HG02970 (cell line): ENCODE results near the gene ZNF385A.
"Not testable (repeated sequence)": the region's sequence is repeated elsewhere in the genome, so short reads cannot be mapped to it uniquely, and the experiment has no call there.

Source experiments
- ATAC-seq: cut with Tn5 transposase; IDR thresholded peaks from one replicate; pipeline ENCODE4 v1.9.1; 2021; ENCODE audit warnings: mild to moderate bottlenecking, moderate library complexity, moderate number of reproducible peaks; ENCODE audit not compliant: unreplicated experiment, low FRiP score

The ZNF385A gene

DNA sequence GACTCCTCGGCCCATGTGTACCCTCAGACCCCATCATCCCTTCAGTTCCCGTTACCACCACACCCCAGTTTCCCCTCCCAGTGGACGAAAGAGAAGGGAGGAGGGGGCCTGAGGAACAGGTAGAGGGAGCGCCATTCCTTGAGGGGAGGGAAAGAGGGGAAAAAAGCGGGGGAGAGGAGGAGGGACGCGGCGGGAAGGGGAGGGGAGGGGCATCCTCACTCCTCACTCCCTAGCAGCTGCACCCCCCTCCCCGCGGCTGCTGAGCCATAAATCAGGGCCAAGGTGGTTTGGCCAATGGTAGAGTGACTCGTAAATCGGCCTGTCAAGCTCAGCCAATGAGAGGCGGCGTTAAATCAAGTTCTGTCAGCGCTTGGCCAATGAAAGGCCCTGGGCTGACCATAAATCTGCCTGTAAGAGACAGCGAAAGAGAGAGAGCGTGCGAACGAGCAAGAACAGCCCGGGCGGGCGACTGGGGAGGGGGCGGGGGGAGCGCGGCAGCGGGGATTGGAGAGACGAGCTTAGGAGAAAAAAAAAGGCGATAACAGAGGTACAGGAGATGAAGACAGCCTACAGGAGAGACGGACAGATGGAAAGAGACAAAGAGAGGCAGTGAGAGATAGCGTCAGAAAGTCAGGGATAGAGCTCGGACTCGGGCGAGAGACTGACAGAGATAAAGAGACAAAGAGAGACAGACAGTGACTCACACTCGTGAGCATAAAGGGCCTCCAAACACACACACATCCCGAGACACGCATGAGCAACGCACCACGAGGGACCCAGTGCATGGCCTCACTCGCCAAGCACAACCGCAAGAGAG is 25.4 kb downstream of the ZNF385A start:
- peak; percentile 96 for ATAC-seq

DNA sequence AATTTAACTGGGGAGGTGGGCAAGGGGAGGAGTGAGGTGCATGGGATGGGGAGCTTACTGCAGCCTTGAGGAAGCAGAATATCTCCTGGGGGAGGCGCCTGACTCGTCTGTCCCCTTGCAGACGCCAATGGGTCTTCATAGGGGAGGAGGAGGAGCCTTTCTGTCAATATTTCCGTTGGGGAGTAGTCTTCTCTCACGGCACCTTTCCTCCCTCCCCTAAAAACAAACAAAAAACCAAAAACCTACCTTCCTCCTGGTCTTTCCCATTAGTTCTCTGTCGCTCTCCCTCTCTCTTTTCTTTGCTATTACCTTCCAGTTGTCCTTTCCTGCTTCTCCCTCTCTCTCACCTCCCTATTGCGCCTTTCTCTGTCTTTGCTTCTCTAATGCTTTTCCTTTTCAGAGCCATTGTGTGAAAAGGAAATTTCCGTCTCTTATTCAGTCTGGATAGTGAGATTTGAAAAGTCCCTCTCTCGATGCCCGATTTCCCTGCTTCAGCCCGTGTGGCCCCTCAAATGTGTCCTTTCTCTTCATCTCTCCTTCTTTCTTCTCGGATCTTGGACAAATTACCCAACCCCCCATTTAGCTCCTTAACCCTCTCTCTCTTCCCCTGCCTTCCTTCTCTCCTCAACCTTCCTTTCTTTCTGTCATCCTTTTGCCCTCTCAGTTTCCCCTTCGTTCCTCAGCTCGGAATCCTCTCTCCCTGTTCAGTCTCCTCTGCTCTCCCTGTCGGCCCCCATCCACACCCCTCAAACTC is 26.2 kb downstream of the ZNF385A start:
- ATAC-seq: no peak

DNA sequence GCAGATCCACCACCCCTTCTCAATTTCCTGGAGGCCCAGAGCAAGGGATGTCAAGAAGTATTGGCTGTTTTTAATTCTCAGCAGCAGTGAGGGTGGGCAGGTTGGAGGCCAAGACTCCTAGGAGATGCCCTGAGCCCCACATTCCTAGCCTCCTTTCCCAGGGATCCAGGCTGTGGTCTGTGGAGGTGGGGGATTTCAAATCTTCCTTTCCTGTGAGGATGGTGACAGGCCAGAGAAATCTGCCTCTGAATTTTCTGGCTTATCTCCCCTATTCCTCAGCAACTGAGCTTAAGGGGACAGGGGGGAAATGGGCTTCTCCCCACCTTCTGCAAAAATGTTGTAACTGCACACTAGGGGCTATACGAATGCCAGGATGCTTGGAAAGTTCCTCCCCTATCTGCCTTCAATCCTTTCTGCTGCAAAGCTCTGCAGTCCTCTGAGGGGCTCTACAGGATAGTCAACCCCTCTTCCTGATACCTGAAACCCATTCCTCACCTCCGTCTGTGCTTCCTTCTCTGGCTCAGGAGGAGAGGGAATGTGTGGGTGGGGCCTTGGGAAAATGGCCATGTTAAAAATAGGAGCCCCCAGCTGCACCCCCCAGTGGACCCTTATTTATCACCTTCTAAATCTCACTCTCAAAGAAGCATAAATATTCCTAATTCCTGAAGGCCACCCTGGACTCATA is 26.9 kb downstream of the ZNF385A start:
- no peak for ATAC-seq

DNA sequence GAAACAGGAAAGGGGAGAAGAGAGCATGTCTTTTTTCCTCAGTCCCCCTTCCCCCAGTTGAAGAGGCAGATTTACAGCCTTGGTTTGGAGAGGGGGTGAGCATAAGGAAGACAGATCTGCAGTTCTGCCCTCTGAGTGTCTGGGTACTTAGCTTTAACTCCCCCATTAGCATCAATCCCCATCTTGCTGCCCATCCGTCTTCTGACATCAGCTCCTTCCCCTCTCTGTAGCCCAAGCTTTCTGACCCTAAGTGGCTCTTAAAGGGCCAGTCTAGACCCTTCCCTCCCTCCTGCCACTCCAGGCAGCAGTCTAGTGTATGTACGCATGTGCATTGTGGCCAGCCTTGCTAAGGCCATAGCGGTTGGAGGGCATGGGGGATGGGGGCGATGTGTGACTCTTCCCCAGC is 27.6 kb downstream of the ZNF385A start:
- ATAC-seq: no peak

DNA sequence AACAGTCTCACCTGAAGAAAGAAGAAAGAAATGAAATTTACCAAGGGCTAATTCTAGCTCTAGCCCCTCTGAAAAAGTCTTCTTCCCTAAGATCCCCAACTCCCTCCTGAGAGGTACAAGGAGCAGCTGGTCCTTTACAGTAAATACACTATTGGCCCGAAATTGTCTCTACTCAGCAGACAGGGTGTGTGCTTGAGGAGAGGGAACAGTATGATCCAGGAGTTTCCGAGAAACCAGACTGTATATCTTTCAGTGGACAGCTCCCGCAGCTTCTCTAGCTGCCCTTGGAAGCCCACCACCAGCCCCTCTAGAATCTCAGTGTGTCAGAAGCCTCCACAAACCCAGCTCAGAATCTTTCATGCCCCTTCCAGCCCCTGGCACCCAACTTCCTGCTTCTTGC is 28.3 kb downstream of the ZNF385A start:
- ATAC-seq: no peak

DNA sequence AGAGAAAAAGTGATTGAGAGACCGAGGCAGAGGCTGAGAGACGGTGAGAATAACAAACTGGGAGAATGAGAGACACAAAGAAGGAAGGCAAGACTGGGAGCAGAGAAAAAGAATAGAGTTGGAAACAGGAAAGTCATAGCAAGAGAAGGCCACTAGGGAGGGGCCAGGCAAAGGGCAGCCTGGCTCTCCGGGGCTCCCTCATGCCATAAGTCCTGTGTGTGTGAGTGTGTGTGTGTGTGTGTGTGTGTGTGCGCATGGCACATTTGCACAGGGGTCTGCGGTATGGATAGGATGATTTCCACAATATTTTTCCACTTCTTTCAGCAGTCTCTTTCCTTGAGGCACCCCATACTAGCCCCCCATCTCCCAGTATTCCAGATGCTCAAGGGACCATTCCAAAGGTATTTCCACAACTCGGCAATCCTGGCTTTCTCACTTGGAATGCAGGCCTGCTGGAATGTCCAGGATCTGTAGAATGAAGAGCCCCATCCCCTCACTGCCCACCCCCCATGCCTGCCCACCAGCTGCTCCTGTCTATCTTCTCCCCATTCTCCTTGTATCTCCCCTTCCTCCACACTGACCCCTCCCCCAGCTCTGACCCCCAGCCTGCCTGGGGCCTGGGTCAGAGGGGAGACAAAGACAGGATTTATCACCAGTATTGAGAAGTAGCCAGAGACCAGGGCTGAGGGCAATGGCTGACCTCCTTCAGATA is 29.3 kb downstream of the ZNF385A start:
- ATAC-seq: no peak

DNA sequence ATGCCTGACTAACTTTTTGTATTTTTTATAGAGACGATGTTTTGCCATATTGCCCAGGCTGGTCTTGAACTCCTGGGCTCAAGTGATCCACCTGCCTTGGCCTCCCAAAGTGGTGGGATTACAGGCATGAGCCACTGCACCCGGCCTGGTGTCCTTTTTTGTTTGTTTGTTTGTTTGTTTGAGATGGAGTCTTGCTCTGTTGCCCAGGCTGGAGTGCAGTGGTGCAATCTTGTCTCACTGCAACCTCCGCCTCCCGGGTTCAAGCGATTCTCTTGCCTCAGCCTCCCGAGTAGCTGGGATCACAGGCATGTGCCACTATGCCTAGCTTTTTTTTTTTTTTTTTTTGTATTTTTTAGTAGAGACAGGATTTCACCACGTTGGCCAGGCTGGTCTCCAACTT is 30.3 kb downstream of the ZNF385A start:
- ATAC-seq: not testable (repeated sequence)

DNA sequence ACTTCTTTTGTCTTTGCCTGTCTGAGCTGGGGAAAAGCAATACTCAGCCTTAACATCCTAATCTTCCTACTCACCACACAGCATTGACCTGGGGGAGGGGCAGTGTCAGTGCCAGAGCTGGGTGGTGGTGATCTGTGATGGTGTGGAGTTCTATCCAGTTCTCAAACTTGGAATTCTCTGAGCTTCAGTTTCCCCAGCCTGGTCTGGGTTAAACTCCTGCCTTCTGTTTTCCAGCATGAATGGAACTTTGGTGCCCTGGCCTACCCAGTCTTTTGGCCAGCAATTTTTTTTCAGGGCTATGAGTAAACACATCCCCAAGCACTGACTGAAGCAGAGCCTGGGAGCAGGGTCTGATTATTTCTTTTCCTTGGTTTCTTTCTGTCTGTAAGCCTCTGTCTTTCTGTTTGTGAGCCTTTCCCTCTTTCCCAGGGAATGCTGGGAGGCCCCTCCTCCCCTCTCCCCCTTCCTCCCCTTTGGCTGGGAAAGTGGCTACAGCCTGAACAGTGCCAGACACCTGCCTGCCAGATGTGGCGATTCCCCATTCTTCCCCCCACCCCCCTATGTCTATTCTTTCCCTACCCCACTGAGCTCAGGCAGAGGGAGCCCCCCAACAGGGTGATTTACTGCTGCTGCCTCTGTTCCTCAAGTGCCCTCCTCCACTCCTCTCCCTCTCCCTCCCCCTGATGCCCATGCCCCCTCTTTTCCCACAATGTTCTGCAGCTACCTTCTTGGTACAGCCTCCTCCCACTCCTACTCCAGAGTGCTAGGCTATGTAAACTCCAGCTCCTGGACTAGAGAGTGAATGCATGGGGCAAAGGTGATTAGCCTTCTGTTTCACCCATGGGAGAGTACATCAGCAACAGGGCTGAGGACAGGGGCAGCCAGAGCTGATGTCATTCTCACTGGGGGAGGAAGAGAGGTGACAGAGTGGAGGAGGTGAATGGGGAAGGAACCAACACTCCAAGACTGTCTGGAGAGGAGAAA is 31.4 kb downstream of the ZNF385A start:
- ATAC-seq: no peak

DNA sequence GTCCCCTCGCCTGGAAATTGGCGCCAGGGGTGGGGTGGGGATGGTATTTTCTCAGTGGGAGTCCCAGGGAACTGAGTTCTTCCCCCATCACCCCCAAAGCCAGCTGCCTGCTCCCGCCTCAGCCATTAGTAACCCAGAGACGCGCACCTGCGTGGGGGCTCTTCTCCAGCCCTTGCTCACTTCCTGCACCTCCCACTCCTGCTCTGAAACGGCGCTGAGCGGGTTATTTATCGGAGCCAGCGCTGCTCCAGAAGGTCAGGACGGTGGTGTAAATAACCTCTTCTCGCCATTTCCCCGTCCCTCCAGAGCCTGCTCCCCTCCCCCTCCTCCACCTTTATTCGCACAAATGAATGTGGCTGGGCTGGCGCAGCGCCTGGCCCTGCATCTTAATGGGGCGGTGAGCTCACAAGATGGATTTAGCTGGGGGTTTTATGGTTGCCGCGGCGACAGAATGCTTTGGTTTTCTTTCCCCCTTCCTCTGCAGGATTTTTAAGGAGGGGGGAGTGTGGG is 32.5 kb downstream of the ZNF385A start:
- ATAC-seq: no peak

DNA sequence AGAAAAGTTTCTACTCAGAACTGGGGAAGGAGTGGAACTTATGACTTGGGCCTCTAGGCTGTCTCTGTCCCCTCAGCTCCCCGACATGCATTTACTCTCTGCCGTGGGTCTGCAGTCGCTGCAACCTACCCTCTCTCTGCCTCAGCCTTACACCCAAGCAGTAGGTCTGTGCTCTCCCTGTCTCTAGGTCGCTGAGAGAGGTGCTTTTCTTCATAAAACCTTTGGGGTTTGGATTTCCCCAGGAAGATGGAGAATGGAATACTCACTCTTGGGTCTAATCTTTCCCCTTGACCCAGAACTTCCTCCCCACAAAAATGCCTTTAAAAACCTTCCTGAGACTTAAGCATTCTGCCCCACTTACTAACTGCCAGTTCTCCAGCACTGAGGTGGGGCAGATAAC is 33.2 kb downstream of the ZNF385A start:
- ATAC-seq: no peak

DNA sequence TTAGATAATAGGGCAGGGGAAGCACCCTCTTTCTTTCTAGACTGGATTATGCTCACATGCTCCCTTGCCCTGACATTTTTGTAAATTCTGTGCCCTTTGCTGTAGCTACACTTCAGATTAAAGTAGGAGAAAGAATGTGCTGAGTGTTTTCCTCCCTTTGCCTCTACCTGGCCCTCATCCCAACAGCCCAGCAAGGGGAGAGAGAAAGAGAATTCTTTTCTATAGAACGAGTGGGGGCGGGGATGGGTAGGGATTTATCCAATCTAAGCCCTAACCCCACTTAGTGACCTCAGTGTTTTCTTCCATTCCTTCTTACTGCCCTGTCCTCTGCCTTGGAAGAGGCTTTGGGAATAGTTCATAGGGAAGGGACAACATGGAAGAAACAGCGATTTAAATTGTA is 33.8 kb downstream of the ZNF385A start:
- no peak for ATAC-seq

DNA sequence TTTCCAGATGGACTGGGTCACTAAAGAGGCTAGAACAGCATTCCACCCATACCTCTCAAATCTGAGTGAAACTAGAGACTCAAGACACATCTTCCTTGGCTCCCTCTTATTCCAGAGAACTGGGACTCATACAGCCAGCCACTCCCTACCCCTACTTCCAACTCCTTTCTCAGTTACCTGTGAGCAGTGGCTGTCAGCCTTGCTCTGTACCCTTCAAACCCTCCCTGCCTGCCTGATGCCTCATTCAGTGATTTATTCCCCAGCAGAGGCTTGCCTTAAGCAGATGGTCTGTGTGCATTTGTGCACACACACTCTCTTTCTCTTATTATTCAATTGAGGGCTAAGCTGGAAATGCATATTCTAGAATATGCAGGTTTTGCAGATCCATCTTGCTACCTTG is 34.9 kb downstream of the ZNF385A start:
- ATAC-seq: no peak

DNA sequence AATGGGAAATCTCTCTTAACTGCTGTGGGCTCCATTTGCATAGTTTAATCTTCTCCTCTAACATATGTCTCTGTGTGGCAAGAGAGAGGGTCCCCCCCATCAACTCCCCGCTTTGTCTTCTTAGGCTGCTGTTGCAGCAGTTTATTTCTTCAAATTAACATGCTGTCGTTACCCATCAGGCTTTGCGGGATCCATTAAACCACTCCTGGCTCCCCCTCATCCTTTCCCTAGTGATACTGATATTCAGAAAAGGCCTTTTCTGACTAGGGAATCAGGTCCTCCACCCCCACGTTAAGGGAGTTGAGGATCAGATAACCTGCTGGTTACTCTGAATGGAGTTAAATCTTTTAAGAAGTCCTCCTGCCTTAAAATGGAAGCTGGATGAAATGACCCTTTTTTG is 35.5 kb downstream of the ZNF385A start:
- ATAC-seq: no peak

DNA sequence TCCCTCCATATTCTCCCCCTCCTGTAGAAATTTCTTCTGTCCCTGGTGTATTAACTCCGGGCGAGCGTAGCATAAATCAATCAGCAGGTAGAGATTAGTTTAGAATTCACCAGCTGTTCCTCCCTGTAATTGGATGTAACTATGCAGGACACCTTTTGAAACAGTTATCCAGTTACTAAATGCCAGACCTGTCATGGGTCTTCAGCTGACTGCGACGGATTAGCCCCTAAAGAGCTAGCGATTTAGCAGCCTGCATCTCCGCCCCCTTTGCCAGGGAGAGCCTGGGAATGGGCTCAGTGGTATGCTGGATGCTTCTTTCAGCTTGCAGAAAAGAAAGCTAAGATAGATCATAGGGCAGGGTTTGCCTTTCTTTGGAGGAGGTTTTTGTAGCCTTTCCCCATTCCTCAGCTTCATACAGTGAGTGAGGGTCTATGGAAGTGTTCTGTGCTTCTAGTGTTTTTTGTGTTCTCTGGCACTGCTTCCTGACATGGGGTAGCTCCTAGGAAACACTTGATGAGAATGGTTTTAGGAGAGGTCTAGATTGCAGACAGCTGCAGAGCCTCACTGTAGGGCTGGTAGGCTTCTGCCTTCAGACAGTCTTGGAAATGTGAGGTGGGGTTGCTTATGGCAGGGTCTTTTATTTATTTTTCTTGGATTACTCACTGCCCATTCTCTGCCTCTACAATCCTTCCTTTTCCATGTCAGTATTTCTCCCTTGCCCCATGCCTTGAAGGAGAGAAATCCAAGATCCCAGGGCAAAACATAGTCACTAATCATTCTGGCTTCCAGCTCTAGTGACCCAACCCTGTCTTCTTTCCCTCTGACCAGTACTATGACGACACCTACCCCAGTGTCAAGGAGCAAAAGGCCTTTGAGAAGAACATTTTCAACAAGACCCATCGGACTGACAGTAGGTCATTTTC is 42.9 kb downstream of the ZNF385A start:
- no peak for ATAC-seq

DNA sequence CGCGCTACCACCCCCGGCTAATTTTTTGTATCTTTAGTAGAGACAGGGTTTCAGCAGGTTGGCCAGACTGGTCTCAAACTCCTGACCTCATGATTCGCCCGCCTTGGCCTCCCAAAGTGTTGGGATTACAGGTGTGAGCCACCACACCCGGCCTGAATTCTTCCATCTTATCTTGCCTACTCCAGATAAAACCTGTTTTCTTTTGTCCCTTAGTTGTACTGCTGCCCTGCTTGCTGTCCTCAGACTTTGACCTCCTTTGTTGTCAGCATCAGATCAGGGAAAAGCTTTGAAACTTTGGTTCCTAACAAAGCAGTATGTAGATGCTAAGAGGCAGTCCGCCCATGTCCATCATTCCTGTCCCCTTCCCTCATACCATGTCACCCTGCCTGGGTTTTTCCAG is 43.7 kb downstream of the ZNF385A start:
- ATAC-seq: no peak

DNA sequence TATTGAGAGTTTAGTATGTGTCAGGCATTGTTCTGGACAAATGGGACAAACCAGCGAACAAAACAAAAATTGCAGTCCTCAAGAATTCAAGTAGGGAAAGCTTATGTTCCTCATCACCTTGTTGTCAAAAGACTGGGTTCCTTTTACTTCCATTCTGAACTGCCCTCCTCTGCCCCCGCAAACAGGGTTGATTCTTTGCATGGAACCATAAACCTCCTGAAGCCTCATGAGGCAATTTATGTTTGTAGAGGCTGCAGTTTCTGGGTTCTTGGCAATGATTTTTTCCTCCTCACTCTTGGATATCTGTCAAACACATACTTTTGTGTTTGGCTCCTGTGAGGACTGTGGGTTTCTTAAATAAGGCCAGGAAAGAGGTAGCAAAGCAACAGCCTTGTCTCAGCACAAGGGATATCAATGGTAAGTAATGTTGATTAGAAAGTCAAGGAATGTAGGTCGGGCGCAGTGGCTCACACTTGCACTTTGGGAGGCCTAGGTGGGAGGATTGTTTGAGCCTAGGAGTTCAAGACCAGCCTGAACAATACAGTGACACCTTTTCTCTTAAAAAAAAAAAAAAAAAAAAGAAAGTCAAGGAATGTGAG is 45.7 kb downstream of the ZNF385A start:
- ATAC-seq: no peak

DNA sequence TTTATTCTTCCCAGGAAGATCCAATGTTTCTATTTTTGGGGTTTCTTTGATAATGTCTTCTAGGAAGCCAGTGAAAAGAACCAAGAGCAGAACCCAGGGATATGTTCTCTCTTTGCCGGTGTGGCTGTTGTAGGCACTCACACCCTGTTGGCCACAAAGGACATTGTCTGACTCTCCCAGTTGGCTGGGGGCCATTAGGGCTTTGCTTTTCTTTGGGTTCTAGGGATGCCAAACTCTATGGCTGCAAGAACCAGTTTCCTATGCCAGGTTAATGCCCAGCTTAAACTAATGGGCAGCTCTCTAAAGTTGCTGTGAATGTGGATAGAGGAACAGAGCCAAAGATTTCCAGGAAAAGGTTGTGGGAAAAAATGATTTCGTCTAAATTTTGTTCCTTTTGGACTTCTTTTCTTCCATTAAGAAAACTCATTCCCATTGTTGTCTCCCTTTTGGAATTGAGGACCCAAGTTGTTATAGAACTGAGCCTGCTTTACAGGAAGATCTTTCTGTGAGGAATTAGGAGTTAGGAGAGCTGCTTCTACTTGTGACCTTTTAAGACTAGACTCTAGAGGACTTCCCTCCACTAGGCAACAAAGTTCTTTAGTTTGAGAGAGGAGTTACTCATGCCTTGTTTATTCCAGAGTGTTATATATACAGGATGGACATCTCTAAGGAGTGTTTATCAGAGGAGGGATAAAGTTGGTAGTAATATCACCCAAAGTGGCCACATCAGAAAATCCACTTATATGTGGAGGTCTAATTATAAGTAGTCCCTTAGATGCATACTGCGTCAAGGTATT is 46.5 kb downstream of the ZNF385A start:
- no peak for ATAC-seq
